ENCODE data around the gene SRSF4. TPM values are rescaled to one million over a fixed set of nuclear protein-coding genes. Genes with fewer than 3 reads are reported as not detected.

The SRSF4 gene
- total RNA-seq, 1 donor from 2014 or later = 85.3 TPM

- Mint-ChIP-seq H3K27me3 (no peaks in the 10 kb centered on the region), H3K27ac (peak overlapping the region; percentile 49), H3K36me3 (peaks cover 32% of the 10 kb centered on the region), H3K4me1 (ENCODE audit: unreplicated experiment) (peaks cover 35% of the 10 kb centered on the region), H3K9me3 (no peaks in the 10 kb centered on the region), H3K4me3 (peak overlapping the region; percentile 4)
- no peak for TF ChIP-seq CTCF (conservative IDR thresholded peaks at IDR 0.05)
- no peak for DNase-seq (ENCODE audit: extremely low spot score, unreplicated experiment)
Measured at GRCh38 chr1:29171089-29171488, 10.6 kb downstream of the SRSF4 start.

- peaks cover 35% of the 10 kb centered on the region for H3K4me1 Mint-ChIP-seq (ENCODE audit: unreplicated experiment)
- H3K27ac Mint-ChIP-seq = peak overlapping the region; percentile 8
- no peaks in the 10 kb centered on the region for H3K9me3 Mint-ChIP-seq
- DNase-seq (ENCODE audit: extremely low spot score, unreplicated experiment) = no peak
- H3K4me3 Mint-ChIP-seq = no peak overlapping the region
- no peak for TF ChIP-seq CTCF (conservative IDR thresholded peaks at IDR 0.05)
- no peaks in the 10 kb centered on the region for H3K27me3 Mint-ChIP-seq
- H3K36me3 Mint-ChIP-seq = peaks cover 38% of the 10 kb centered on the region
Measured at GRCh38 chr1:29169976-29170375, 11.7 kb downstream of the SRSF4 start.

GRCh38 chr1:29167904-29168303, 13.8 kb downstream of the SRSF4 start:
- no peaks in the 10 kb centered on the region for H3K27me3 Mint-ChIP-seq
- DNase-seq (ENCODE audit: extremely low spot score, unreplicated experiment) = no peak
- H3K4me1 Mint-ChIP-seq (ENCODE audit: unreplicated experiment) = peaks cover 45% of the 10 kb centered on the region
- H3K4me3 Mint-ChIP-seq = no peak overlapping the region
- TF ChIP-seq CTCF (conservative IDR thresholded peaks at IDR 0.05) = no peak
- no peak overlapping the region for H3K27ac Mint-ChIP-seq
- peaks cover 45% of the 10 kb centered on the region for H3K36me3 Mint-ChIP-seq
- no peaks in the 10 kb centered on the region for H3K9me3 Mint-ChIP-seq

- H3K36me3 Mint-ChIP-seq = peaks cover 36% of the 10 kb centered on the region
- no peak overlapping the region for H3K4me3 Mint-ChIP-seq
- no peak overlapping the region for H3K27ac Mint-ChIP-seq
- DNase-seq (ENCODE audit: extremely low spot score, unreplicated experiment) = peak; percentile 34
- no peaks in the 10 kb centered on the region for H3K9me3 Mint-ChIP-seq
- peaks cover 35% of the 10 kb centered on the region for H3K4me1 Mint-ChIP-seq (ENCODE audit: unreplicated experiment)
- no peak for TF ChIP-seq CTCF (conservative IDR thresholded peaks at IDR 0.05)
- H3K27me3 Mint-ChIP-seq = no peaks in the 10 kb centered on the region
Measured at GRCh38 chr1:29166291-29166878, 15.3 kb downstream of the SRSF4 start.

GRCh38 chr1:29164588-29164987, 17.1 kb downstream of the SRSF4 start:
- Mint-ChIP-seq H3K36me3 (peaks cover 34% of the 10 kb centered on the region), H3K27me3 (no peaks in the 10 kb centered on the region), H3K4me3 (no peak overlapping the region), H3K9me3 (no peaks in the 10 kb centered on the region), H3K4me1 (ENCODE audit: unreplicated experiment) (peaks cover 19% of the 10 kb centered on the region), H3K27ac (peak overlapping the region; percentile 30)
- DNase-seq (ENCODE audit: extremely low spot score, unreplicated experiment) = no peak
- TF ChIP-seq CTCF (conservative IDR thresholded peaks at IDR 0.05) = no peak
